ENCODE data around the gene TP73.

TP73 gene

GRCh38 chr1:3689138-3689750 lies 36.9 kb downstream of the TP73 start:
- DNase-seq (ENCODE audit: low read depth): no peak
- TF ChIP-seq CTCF (IDR thresholded peaks at IDR 0.05; ENCODE audit: insufficient read depth, low read depth, low read length, missing control alignments): no peak
- H3K4me3 ChIP-seq (ENCODE audit: low read length): no peak overlapping the region

- TF ChIP-seq CTCF (IDR thresholded peaks at IDR 0.05; ENCODE audit: insufficient read depth, low read depth, low read length, missing control alignments): no peak
- peak; percentile 93 for DNase-seq (ENCODE audit: low read depth)
These were observed 38.2 kb downstream of the TP73 start for GRCh38 chr1:3690282-3691065.

GRCh38 chr1:3691421-3692204 lies 39.3 kb downstream of the TP73 start:
- no peak for DNase-seq (ENCODE audit: low read depth)
- no peak overlapping the region for H3K4me3 ChIP-seq (ENCODE audit: low read length)
- no peak for TF ChIP-seq CTCF (IDR thresholded peaks at IDR 0.05; ENCODE audit: insufficient read depth, low read depth, low read length, missing control alignments)

More at GRCh38 chr1:3690282-3691065, 38.2 kb downstream of the TP73 start:
- peak overlapping the region; percentile 14 for H3K4me3 ChIP-seq (ENCODE audit: low read length)

- no peak for DNase-seq (ENCODE audit: low read depth)
- no peak for TF ChIP-seq CTCF (IDR thresholded peaks at IDR 0.05; ENCODE audit: insufficient read depth, low read depth, low read length, missing control alignments)
These were observed 40.3 kb downstream of the TP73 start for GRCh38 chr1:3692598-3692997.

GRCh38 chr1:3693321-3693720 lies 41.0 kb downstream of the TP73 start:
- DNase-seq (ENCODE audit: low read depth): no peak
- no peak for TF ChIP-seq CTCF (IDR thresholded peaks at IDR 0.05; ENCODE audit: insufficient read depth, low read depth, low read length, missing control alignments)
- H3K4me3 ChIP-seq (ENCODE audit: low read length): no peak overlapping the region

More at GRCh38 chr1:3692598-3692997, 40.3 kb downstream of the TP73 start:
- H3K4me3 ChIP-seq (ENCODE audit: low read length): no peak overlapping the region

- DNase-seq (ENCODE audit: low read depth): peak; percentile 56
- peak; percentile 77 for TF ChIP-seq CTCF (IDR thresholded peaks at IDR 0.05; ENCODE audit: insufficient read depth, low read depth, low read length, missing control alignments)
- H3K4me3 ChIP-seq (ENCODE audit: low read length): no peak overlapping the region
These were observed 43.3 kb downstream of the TP73 start for GRCh38 chr1:3695326-3696217.
